HG02759 (cell line): Measurements from ENCODE around the gene PGAP2.
"Not testable (repeated sequence)": the region's sequence is repeated elsewhere in the genome, so short reads cannot be mapped to it uniquely, and the experiment has no call there.

Experiments
- ATAC-seq: cut with Tn5 transposase; IDR thresholded peaks from one replicate; pipeline ENCODE4 v1.9.1; 2021; ENCODE audit warnings: mild to moderate bottlenecking, moderate library complexity; ENCODE audit not compliant: unreplicated experiment

Gene PGAP2

DNA sequence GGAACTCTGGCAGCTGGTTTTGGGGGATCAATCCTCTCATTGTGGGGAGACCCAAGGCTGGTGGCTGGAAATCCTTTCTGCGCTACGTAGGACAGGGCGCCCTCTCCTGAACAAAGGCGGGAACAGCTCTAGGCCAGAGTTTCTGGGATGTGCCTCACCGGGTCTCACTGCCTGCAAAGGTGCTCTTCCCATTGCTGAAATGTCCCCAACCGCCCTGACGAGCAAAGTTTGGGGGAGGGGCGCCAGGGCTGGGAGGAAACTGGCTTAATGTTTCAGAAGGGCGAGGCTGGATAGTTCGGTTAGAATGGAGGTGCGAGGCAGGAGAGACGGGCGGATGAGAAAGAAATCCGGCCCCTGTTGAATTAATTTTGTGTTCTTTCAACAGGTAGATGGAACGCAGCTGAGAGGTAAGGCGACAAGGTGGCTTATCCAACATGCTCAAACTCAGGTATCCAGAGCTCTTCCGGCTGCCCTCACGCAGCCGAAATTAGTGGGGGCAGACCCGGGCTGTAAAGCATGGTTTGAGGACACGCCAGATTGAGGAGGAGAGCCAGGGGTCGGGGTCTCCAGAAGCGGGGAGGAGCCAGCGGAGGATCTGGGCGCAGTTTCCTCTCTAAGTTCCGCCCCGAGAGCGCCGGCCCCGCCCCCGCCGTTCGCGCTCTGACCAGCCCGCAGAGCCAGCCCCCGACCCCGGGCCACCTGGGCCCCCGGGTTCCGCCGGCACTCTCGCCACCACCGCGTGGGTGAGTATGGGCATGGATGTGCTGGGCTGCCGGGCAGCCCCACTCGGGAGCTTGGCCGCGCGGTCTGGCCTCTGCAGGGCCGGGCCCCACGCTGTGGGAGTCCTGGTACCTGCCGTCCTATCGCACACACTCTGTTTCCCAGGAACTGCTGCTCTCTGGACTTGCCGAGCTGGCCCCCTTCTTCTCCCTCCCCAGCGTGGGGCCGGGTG is at the start of gene PGAP2:
Gene PGAP2 (plus strand): TSS at position 652 of the 952 bp plus-strand sequence. CDS start 2,700 bp downstream, outside the sequence.
- peak; percentile 73 for ATAC-seq

GRCh38 chr11:3764266-3764665 is 44.1 kb upstream of the PGAP2 start:
- ATAC-seq, result no peak

- ATAC-seq, result not testable (repeated sequence)
Measured at GRCh38 chr11:3766836-3767235, 41.5 kb upstream of the PGAP2 start.

- no peak for ATAC-seq
Measured at GRCh38 chr11:3767536-3767935, 40.8 kb upstream of the PGAP2 start.

DNA sequence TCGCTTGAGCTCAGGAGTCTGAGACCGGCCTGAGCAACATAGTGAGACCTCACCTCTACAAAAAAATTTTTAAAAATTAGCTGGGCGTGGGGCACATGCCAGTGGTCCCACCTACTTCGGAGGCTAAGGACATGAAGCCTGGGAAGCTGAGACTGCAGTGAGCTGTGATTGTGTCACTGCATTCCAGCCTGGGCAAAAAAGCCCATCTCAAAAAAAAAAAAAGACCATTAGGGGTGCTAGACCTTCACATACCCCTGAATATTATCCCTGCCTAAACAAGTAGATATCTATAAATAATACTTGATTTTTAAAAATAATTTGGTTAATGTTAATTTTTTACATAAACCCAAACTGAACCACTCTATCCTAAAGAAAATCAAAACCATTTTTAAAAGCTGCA is 35.2 kb upstream of the PGAP2 start:
- no peak for ATAC-seq

DNA sequence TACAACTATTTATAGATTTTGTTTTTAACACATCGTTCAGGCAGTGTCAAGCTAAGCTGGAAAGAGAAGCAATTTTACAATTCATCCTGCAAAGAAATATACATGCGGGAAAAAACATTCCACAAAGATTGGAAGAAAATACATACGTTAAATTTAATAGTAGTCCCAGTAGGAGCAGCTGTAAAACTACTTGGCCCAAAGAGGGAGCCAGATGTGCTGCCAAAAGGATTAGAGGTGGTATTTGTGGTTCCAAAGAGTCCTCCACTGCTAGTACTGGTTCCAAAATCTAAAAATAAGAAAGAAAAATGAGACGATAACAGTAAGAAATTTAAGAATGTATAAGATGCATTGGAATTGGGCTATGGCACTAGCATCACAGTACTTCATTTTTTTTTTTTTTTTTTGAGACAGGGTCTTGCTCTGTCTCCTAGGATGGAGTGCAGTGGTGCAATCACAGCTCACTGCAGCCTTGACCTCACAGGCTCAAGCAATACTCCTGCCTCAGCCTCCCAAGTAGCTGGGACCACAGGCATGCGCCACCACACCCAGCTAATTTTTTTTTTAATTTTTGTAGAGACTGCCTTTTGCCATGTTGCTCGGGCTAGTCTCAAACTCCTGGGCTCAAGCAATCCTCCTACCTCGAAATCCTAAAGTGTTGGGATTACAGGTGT is 32.5 kb upstream of the PGAP2 start:
- ATAC-seq, result no peak

DNA sequence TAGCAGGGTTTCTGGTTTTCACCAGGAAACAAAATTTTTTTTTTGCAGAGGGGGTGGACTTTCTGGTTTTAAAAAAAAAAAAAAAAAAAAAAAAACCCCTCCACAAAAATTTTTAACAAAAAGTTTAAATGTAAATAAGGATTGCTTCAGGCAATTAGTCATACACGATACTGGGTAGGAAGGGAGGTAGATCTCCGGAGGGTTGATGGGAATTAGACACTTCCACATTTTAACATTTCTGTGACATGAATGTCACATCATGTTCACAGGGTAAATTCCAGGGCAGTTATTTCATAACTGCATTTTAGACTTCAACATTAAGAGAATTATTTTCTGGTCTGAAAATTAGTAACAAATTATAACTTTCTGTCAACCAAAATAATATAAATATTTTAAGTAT is 26.9 kb upstream of the PGAP2 start:
- no peak for ATAC-seq

GRCh38 chr11:3782963-3783362 is 25.4 kb upstream of the PGAP2 start:
- no peak for ATAC-seq

GRCh38 chr11:3783611-3784010 is 24.7 kb upstream of the PGAP2 start:
- ATAC-seq, result no peak

- no peak for ATAC-seq
Measured at GRCh38 chr11:3786781-3787428, 21.5 kb upstream of the PGAP2 start.

DNA sequence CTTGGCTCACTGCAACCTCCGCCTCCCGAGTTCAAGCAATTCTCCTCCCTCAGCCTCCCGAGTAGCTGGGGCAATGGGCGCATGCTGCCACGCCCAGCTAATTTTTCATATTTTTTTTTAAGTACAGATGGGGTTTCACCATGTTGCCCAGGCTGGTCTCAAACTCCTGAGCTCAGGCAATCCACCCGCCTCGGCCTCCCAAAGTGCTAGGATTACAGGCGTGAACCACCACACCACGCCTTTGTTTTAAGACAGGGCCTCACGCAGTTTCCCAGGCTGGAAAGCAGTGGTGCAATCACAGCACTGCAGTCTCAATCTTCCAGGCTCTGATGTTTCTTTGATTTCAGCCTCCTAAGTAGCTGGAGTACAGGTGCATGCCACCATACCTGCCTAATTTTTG is 14.0 kb upstream of the PGAP2 start:
- ATAC-seq, result not testable (repeated sequence)

DNA sequence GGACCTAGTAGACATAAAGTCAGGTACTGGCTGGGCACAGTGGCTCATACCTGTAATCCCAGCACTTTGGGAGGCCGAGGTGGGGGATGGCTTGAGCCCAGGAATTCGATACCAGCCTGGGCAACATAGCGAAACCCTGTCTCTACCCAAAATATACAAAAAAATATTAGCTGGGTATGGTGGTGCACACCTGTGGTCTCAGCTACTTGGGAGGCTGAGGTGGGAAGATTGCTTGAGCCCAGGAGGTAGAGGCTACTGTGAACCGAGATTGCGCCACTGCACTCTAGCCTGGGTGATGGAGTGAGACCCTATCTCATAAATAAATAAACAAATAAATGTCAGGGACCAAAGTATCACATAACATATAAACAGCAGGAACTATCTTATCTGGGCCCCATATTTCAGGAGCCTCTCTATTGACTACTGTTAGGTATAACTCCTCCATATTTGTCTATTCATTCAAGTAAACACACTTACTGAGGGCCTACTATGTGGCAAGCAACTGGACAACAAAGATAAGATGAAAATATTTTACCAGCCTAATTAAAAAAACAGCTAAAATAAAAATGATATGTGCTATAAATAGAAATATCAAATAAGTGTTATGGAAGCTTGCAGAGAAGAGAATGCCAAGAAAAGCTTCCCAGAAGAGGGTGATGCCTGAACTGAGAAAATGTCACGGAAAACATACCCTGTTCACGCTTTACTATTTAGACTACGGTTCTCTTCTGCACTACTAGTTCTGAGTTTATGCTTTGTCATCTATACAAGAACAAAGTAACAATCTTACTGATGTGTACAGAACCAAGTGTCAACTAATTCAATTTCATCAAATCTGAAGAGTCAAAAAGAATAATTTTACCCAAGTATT is 13.0 kb upstream of the PGAP2 start:
- ATAC-seq, result no peak

DNA sequence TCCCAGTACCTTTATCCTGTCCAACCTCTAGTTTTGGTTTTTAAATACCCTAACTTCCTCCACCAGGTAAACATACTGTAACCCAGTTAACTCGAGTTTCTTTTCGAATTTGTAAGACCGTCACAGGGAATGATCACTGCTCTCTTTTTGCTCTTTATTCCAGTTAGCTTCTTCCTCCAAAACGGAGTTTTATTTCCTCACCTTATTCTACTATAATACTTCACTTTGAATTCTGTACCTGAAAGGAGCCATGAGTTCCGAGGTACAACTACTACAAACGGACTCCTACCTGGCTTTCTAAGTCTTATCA is 12.4 kb upstream of the PGAP2 start:
- ATAC-seq, result no peak

GRCh38 chr11:3796346-3796745 is 12.0 kb upstream of the PGAP2 start:
- no peak for ATAC-seq

- peak; percentile 37 for ATAC-seq
Measured at GRCh38 chr11:3796801-3797328, 11.5 kb upstream of the PGAP2 start.

DNA sequence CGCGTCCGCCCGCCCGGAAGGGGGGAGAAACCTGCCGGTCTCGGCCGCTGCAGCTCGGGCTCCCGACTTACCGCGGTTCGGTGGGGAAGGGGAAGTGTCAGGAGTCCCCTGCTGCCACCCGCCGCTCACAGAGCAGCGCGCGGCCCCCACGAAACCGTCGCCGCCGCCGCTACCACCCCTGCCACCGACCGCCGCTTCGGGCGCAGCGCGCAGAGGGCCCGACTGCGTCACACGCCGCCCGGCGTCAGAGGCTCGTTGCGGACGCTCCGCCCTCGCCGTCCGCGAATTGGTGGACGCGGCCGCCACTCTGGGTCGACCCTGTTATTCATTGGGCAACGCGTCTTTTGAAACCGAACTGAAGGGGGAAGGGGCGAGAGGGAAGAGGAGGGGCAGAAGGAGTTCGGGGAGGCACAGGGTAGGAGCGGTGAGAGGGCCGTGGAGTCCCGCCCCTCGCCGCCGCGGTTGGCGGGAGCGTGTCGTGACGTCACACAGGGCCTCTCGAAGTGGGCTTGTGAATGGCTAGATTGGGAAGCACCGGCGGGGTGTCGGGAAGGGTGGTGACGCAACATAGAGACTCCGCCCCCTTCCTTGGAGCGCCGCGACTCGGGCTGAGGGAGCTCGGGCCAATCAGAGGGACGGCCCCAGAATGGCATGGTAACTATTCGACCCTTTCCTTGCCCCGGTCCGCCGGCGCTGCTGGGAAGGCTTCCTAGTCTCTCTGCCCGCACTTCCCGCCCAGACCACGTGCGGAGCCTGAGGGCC is 10.8 kb upstream of the PGAP2 start, which contains the start of gene NUP98:
Gene NUP98 (minus strand): TSS at position 226 of the 762 bp plus-strand sequence. CDS start 15,437 bp downstream, outside the sequence.
- peak; percentile 91 for ATAC-seq

DNA sequence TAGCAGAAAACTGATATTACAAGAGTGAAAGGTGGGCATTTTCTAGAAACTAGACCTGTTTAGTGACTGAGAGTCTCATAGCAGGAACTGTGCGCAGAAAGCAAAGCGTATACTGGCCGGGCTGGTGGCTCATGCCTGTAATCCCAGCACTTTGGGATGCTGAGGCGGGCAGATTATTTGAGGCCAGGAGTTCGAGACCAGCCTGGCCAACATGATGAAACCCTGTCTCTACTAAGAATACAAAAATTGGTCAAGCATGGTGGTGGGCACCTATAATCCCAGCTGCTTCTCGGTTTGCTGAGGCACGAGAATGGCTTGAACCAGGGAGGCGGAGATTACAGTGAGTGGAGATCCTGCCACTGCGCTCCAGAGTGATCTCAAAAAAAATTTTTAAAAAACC is 9.2 kb upstream of the PGAP2 start:
- no peak for ATAC-seq

- no peak for ATAC-seq
Measured at GRCh38 chr11:3799873-3800272, 8.5 kb upstream of the PGAP2 start.

DNA sequence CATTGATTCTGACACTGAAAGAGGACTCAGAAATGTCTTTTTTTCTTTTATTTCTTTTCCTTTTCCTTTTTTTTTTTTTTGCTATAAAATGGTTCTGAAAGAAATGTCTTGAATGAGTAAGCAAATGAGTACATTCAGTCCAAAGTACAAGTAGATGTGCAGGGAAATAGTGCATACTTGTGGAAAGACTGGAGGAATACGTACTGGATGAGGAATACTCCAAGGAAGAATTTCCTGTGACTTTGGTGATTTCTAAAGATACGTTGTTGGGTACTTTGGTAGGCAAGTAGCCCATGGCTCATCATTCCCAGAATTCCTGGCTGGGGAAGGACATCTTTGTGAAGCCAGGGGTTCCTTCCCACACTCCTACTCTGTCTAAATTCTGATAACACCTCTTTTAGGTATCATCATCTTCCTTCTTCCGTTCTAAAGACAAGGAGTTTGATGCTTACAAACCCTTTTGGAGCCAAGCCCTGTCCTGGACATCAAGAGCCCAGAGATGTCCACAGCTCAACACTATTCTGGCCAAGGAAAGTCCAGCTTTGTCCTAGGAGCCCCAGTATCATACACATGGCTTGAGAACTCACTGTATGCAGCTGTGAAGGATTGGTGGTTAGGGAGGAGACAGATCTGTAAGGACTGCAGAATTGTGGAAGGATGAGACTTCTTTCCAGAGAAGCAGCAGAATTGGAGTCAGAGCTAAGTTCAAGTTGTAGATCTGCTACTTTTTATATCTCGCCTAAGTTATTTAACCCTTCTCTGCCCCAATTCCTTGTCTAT is 6.2 kb upstream of the PGAP2 start:
- ATAC-seq, result no peak
